HepG2 (cell line): ENCODE data around the gene CPEB2. TPM values are rescaled to one million over a fixed set of nuclear protein-coding genes. Genes with fewer than 3 reads are reported as not detected.

Source experiments
- ATAC-seq: fragments of 200-7000 bp; cut with Tn5 transposase; 3 replicates; pipeline ENCODE4 v1.9.1; 2020; ENCODE audit warnings: mild to moderate bottlenecking, moderate library complexity
- BruUV-seq: library from RNA; stranded (reverse); fragments of 400-500 nt; replicated peaks from 2 replicates; lab custom pipeline; 2021; lab: Mats Ljungman, UMichigan
- CTCF ChIA-PET: fragments of 300-600 bp; formaldehyde crosslinking; extraction: SDS; loops from one replicate; lab custom pipeline; 2021; ENCODE audit warnings: low total read pairs, inconsistent platforms, low intra/inter-chr PET ratio; lab: Yijun Ruan, JAX
- POLR2A ChIA-PET: fragments of 350-600 bp; sonication (Branson Sonifier 250); formaldehyde crosslinking; loops from one replicate; lab custom pipeline; 2020; ENCODE audit warnings: antibody characterized with exemption, inconsistent platforms; lab: Yijun Ruan, JAX
- DNase-seq: peaks from one replicate; pipeline ENCODE4 v3.0.0-alpha.2; 2015; ENCODE audit warnings: low spot score
- FAIRE-seq: peaks from 3 replicates; lab custom pipeline; 2011; peaks lifted over from hg19 to GRCh38; lab: Jason Lieb, UNC
- H2AFZ ChIP-seq: one replicate; pipeline ENCODE4 v1.6.1; 2011; ENCODE audit warnings: low read length, inconsistent platforms
- H3K27ac ChIP-seq: fragments of 300-600 bp; 3 replicates; pipeline ENCODE4 v1.8.0; 2011; ENCODE audit warnings: mixed run types, mild to moderate bottlenecking, mixed read lengths, low read length, inconsistent platforms; ENCODE audit not compliant: insufficient read depth; ENCODE audit errors: extremely low read length
- H3K27me3 ChIP-seq, 2 experiments: fragments of 200-600 bp in 1 of 2; 2 replicates in 1 of 2; 3 replicates in 1 of 2; pipeline versions ENCODE4 v1.6.0 to v1.8.0; 2011; ENCODE audit warnings: low read length in 2 of 2, mild to moderate bottlenecking in 2 of 2, moderate library complexity in 2 of 2, inconsistent platforms in 1 of 2; ENCODE audit not compliant: insufficient read depth in 2 of 2, control insufficient read depth in 1 of 2
- H3K36me3 ChIP-seq, 2 experiments: fragments of 200-600 bp in 1 of 2; replicated peaks in 1 of 2; 2 replicates in 1 of 2; 3 replicates in 1 of 2; pipeline versions ENCODE4 v1.5.1 to v1.8.0; 2011; ENCODE audit warnings: low read length in 2 of 2, inconsistent platforms in 1 of 2; ENCODE audit not compliant: insufficient read depth in 2 of 2, control insufficient read depth in 1 of 2
- H3K4me1 ChIP-seq: 2 replicates; pipeline ENCODE4 v1.5.1; 2012; ENCODE audit warnings: low read length, inconsistent platforms; ENCODE audit not compliant: insufficient read depth
- H3K4me2 ChIP-seq: 2 replicates; pipeline ENCODE4 v1.6.0; 2011; ENCODE audit warnings: low read depth, low read length, inconsistent platforms
- H3K4me3 ChIP-seq, 3 experiments: fragments of 200-600 bp in 1 of 3; sonication (generic), shearing (Covaris generic) in 1 of 3; replicated peaks in 1 of 3; 2 replicates each; pipeline ENCODE4 v1.5.1; 2011 to 2016; ENCODE audit warnings: low read length in 3 of 3, inconsistent platforms in 2 of 3, low read depth in 2 of 3, mild to moderate bottlenecking in 2 of 3, control low read depth in 1 of 3, mixed read lengths in 1 of 3; ENCODE audit not compliant: insufficient read depth in 1 of 3
- H3K79me2 ChIP-seq: one replicate; pipeline ENCODE4 v1.6.1; 2011; ENCODE audit warnings: low read length, inconsistent platforms; ENCODE audit not compliant: insufficient read depth
- H3K9ac ChIP-seq: 2 replicates; pipeline ENCODE4 v1.6.0; 2011; ENCODE audit warnings: mild to moderate bottlenecking, low read depth, low read length, inconsistent platforms; ENCODE audit not compliant: insufficient read depth
- H3K9me3 ChIP-seq: 2 replicates; pipeline ENCODE4 v1.5.1; 2012; ENCODE audit warnings: mild to moderate bottlenecking, low read length
- H4K20me1 ChIP-seq: 2 replicates; pipeline ENCODE4 v1.6.0; 2011; ENCODE audit warnings: inconsistent platforms, mild to moderate bottlenecking, low read length, moderate library complexity; ENCODE audit not compliant: insufficient read depth
- ATF3 ChIP-seq: sonication (generic); formaldehyde crosslinking; IDR thresholded peaks from 2 replicates; pipeline ENCODE4 v1.4.0; 2020; ENCODE audit warnings: missing genetic modification reagents
- ATF7-NPFF ChIP-seq: sonication (generic); formaldehyde crosslinking; IDR thresholded peaks from 2 replicates; pipeline ENCODE4 v1.8.1; 2023; ENCODE audit warnings: mild to moderate bottlenecking, low read depth, missing genetic modification reagents, moderate library complexity
- DPF2 ChIP-seq: sonication (generic); formaldehyde crosslinking; IDR thresholded peaks from 2 replicates; pipeline ENCODE4 v1.4.0; 2020; ENCODE audit warnings: mild to moderate bottlenecking, low read depth, missing genetic modification reagents, borderline replicate concordance
- GMEB2 ChIP-seq: IDR thresholded peaks from 2 replicates; pipeline ENCODE4 v1.6.1; 2016; ENCODE audit warnings: missing biosample characterization, missing genetic modification reagents, low read depth
- HIVEP1 ChIP-seq: sonication (generic); formaldehyde crosslinking; IDR thresholded peaks from 2 replicates; pipeline ENCODE4 v1.4.0; 2020; ENCODE audit warnings: mild to moderate bottlenecking, missing genetic modification reagents
- HOXD1 ChIP-seq: sonication (generic); formaldehyde crosslinking; IDR thresholded peaks from 2 replicates; pipeline ENCODE4 v1.5.0; 2020; ENCODE audit warnings: missing genetic modification reagents
- PHF21A ChIP-seq: sonication (generic); formaldehyde crosslinking; IDR thresholded peaks from 2 replicates; pipeline ENCODE4 v1.5.0; 2020; ENCODE audit warnings: mild to moderate bottlenecking, missing genetic modification reagents
- PREB ChIP-seq: sonication (generic); formaldehyde crosslinking; IDR thresholded peaks from 2 replicates; pipeline ENCODE4 v1.4.0; 2020; ENCODE audit warnings: missing genetic modification reagents
- RCOR2 ChIP-seq: IDR thresholded peaks from 2 replicates; pipeline ENCODE4 v1.6.1; 2016; ENCODE audit warnings: missing biosample characterization, missing genetic modification reagents
- SOX6 ChIP-seq, 2 experiments: fragments of 450-650 bp in 1 of 2; sonication (generic) in 1 of 2; formaldehyde crosslinking in 1 of 2; IDR thresholded peaks; 2 replicates each; pipeline versions ENCODE4 v1.4.0 to v1.6.1; 2017 to 2020; ENCODE audit warnings: antibody characterized with exemption in 1 of 2, mild to moderate bottlenecking in 1 of 2, missing genetic modification reagents in 1 of 2
- ZNF703 ChIP-seq: sonication (generic); formaldehyde crosslinking; IDR thresholded peaks from 2 replicates; pipeline ENCODE4 v1.5.1; 2020; ENCODE audit warnings: missing genetic modification reagents, mild to moderate bottlenecking, moderate library complexity, borderline replicate concordance
- ZNF768 ChIP-seq: sonication (generic); formaldehyde crosslinking; IDR thresholded peaks from 2 replicates; pipeline ENCODE4 v1.4.0; 2020; ENCODE audit warnings: missing genetic modification reagents
- WGBS: methylation state at CpG from one replicate; pipeline ENCODE4 v1.1.6; 2017; ENCODE audit warnings: low lambda C conversion rate; 5-methylcytosine and 5-hydroxymethylcytosine counted together
- in situ Hi-C: cut with HindIII; loops from 2 replicates; pipeline ENCODE4 v1.10.0; 2017; ENCODE audit warnings: low pct_unique_long_range_greater_than_20kb; ENCODE audit not compliant: extremely low pct_ligation_motif_present
- intact Hi-C: fragments of 100-400 bp; cut with micrococcal nuclease; formaldehyde crosslinking; loops from one replicate; pipeline ENCODE4 v1.10.0; 2022; ENCODE audit not compliant: unreplicated experiment
- polyA plus RNA-seq, 8 experiments: library from polyadenylated mRNA; depleted of rRNA in 3 of 8; stranded (reverse) in 7 of 8; unstranded in 1 of 8; fragments of >200 nt; fragmentation: Illumina TruSeq in 4 of 8; extraction: Trizol in 4 of 8; gene quantifications; 2 replicates each; pipeline versions ENCODE4 v1.2.1 to v1.2.3, GENCODE V29; 2011 to 2016; ENCODE audit warnings: low read depth in 4 of 8, missing spikeins in 1 of 8, mixed read lengths in 1 of 8; ENCODE audit not compliant: insufficient read depth in 1 of 8
- total RNA-seq, 5 experiments: library from RNA; depleted of rRNA; stranded (reverse); fragments of >200 nt; fragmentation: Illumina TruSeq; extraction: Trizol; gene quantifications; 2 replicates each; pipeline ENCODE4 v1.2.3, GENCODE V29; 2016; ENCODE audit warnings: low read depth in 1 of 5

The CPEB2 gene
- total and polyA plus RNA-seq, 2 of the 13 experiments (the other 11 are each of a cell fraction or from before 2014, with no cell fraction given) = 2.0 to 2.5 TPM

- Histone ChIP-seq H3K4me2 (no peak overlapping the region), H4K20me1 (no peaks in the 10 kb centered on the region), H3K9ac (no peak overlapping the region), H3K9me3 (no peaks in the 10 kb centered on the region), H3K4me1 (peaks cover 19% of the 10 kb centered on the region), H3K4me3 (no peak overlapping the region), H3K27ac (no peak overlapping the region), H3K79me2 (peaks cover 25% of the 10 kb centered on the region), H2AFZ (no peak overlapping the region), H3K36me3 (peaks cover 0 to 2% of the 10 kb centered on the region in 2 experiments; a peak in 2 of 5 replicates), H3K27me3 (no peaks in the 10 kb centered on the region; a peak in 2 of 5 replicates)
- 97% methylated on average over 6 of the region's 6 CpGs for WGBS
- DNase-seq = no peak
- ChIA-PET CTCF (no interaction called here), POLR2A (no interaction called here)
- ATAC-seq = no peak
- in situ Hi-C loops (loop anchor here (10.0 to 25.0 kb wide), 3 partner anchors 138 to 1370 kb away; partner anchors contain the start of genes BOD1L1 and FBXL5), intact Hi-C loops (loop anchor here (10.0 kb wide), 4 partner anchors 648 to 1382 kb away; partner anchors contain the start of genes BOD1L1, FAM200B and FBXL5)
- FAIRE-seq = no peak
- TF ChIP-seq ATF7-NPFF (CRISPR knock-in tag) = no peak
- no peak for TF ChIP-seq ZNF703
- no peak for TF ChIP-seq RCOR2 (CRISPR knock-in tag)
- TF ChIP-seq GMEB2 (CRISPR knock-in tag) = no peak
- no peak for TF ChIP-seq PHF21A (CRISPR knock-in tag)
- TF ChIP-seq ZNF768 (CRISPR knock-in tag) = no peak
- TF ChIP-seq HOXD1 (CRISPR knock-in tag) = no peak
- no peak for TF ChIP-seq PREB
- no peak for TF ChIP-seq SOX6 (IDR thresholded peaks at IDR 0.05)
- TF ChIP-seq SOX6 (CRISPR knock-in tag; IDR thresholded peaks at IDR 0.05) = no peak
- no peak for TF ChIP-seq ATF3 (CRISPR knock-in tag)
- no peak for TF ChIP-seq DPF2 (CRISPR knock-in tag)
- no peak for TF ChIP-seq HIVEP1
- BruUV-seq = no TSS peak
Observed at GRCh38 chr4:15007201-15007600, 4.9 kb downstream of the CPEB2 start.
